ENCODE measurements around the gene RASGRF1.
"Not testable (repeated sequence)": the region's sequence is repeated elsewhere in the genome, so short reads cannot be mapped to it uniquely, and the experiment has no call there.

Gene RASGRF1, protein sequence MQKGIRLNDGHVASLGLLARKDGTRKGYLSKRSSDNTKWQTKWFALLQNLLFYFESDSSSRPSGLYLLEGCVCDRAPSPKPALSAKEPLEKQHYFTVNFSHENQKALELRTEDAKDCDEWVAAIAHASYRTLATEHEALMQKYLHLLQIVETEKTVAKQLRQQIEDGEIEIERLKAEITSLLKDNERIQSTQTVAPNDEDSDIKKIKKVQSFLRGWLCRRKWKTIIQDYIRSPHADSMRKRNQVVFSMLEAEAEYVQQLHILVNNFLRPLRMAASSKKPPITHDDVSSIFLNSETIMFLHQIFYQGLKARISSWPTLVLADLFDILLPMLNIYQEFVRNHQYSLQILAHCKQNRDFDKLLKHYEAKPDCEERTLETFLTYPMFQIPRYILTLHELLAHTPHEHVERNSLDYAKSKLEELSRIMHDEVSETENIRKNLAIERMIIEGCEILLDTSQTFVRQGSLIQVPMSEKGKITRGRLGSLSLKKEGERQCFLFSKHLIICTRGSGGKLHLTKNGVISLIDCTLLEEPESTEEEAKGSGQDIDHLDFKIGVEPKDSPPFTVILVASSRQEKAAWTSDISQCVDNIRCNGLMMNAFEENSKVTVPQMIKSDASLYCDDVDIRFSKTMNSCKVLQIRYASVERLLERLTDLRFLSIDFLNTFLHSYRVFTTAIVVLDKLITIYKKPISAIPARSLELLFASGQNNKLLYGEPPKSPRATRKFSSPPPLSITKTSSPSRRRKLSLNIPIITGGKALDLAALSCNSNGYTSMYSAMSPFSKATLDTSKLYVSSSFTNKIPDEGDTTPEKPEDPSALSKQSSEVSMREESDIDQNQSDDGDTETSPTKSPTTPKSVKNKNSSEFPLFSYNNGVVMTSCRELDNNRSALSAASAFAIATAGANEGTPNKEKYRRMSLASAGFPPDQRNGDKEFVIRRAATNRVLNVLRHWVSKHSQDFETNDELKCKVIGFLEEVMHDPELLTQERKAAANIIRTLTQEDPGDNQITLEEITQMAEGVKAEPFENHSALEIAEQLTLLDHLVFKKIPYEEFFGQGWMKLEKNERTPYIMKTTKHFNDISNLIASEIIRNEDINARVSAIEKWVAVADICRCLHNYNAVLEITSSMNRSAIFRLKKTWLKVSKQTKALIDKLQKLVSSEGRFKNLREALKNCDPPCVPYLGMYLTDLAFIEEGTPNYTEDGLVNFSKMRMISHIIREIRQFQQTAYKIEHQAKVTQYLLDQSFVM (N-terminal part only)

DNA sequence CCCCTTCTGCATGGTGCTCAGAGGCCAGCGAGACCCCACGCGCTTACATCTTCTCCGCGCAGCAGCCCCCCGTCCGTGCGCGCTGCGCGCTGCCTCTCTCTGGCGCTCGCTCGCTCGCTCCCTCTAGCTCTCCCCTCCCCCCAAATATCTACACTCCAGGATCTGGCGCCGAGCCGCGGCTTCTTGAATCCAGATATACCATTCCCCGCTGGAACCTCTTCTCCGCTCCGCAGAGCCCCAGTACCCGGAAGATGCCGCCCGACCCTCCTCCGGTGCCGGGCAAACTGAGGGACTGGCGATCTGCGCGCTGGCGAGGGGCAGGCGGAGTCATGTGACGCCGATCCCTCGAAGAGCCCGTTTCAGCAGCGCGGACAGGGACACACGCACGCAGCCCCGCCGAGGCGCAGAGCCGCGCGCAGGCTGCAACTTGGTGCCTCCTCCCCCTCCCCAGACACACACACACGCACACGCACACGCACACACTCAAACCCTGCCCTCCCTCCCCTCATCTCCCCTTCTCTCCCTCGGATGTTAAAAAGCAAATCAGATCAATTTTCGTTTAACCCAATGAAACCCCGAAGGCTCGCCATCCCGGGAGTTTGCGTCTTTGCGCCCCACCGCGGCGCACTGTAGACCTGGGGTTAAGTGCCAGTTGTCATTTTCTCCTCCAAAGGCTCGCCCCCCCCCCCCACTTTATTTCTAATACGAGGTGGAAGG, at the start of gene RASGRF1:
Gene RASGRF1 (minus strand): TSS at position 294 of the 717 bp plus-strand sequence. CDS start 282 bp downstream, at position 12.
- no peak for DNase-seq (ENCODE audit: low read depth)

DNA sequence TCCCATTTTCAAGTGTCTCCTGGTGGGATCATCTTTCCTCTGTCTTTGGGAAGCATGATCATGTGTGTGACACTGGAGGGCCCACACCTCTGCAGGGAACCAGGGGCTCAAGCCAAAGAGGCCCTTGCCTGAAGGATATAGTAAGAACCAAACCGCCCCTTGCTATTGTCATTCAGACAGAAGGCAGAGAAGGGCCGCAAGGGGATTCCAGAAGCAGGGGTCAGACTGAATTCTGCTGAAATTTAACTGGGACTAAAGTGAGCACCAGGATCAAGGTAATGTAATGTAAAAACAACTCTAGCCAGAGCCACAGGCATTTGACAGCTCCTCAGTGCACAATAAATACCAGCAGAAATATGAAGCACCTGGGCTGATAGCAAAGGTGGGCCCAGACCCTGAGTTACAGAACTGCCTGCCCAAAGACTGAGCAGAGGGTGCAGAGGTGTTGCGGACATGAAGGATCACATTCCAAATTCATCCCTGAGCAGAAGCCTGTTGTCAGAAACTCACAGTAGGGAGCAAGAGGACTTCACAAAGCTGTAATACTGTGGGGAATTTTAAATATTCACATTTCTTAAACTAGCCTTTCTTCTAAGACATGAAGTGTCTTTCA, 46.0 kb upstream of the RASGRF1 start:
- DNase-seq (ENCODE audit: low read depth) = no peak

DNA sequence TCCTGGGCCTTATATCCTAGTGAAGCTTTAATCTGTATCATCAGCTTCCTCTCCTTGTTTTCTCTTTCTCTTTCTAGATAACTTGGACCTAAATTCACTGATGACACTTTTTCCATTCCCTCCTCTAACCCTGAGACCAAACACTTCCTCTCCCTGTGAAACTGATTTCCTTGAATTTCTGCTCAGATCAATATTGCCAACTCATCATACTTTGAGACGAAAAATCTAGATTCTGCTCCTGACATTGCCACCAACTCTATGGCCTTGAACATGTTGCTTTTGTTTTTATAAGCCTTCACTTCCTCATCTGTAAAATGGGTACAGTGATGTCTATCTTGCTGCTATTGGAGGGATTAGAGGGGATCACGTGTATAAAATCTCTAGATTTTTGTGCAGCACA, 42.7 kb upstream of the RASGRF1 start:
- DNase-seq (ENCODE audit: low read depth) = no peak

DNA sequence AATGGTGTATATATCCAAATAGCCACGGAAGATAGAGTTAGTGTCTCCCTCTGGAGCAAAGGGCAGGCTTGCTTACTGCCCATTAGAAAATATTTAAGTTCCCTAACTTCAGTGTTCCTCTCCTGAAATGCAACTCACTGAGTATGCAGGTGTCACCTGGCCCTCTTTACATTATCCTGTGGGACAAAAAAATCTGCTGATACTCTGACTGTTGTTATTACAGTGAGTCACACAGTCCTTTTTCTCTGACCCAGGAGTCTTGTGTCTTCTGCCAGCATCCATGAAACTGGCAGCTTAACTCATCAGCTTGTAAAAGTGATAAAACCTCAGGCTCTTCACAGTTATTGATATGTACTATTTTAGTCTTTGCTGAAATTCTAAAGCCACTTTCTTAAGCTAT, 42.2 kb upstream of the RASGRF1 start:
- no peak for DNase-seq (ENCODE audit: low read depth)

DNA sequence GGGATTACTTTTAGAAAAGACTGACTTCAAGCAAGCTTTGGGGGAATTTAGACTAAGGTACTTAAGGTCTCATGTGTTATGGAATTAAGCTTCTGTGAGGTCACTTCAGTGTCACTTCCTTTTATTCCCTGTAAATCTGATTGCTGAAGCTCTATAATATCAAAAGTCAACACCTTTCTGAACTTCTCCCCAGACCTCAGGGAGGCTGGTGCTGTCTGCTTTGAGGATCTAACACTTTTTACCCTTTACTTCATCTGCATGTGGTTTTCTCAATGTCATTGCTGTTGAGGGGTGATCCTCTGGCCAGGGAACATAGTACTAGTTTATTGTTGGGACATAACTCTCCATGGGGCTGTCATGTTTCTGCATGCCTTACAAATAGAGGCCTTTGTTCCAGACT, 41.8 kb upstream of the RASGRF1 start:
- no peak for DNase-seq (ENCODE audit: low read depth)

DNA sequence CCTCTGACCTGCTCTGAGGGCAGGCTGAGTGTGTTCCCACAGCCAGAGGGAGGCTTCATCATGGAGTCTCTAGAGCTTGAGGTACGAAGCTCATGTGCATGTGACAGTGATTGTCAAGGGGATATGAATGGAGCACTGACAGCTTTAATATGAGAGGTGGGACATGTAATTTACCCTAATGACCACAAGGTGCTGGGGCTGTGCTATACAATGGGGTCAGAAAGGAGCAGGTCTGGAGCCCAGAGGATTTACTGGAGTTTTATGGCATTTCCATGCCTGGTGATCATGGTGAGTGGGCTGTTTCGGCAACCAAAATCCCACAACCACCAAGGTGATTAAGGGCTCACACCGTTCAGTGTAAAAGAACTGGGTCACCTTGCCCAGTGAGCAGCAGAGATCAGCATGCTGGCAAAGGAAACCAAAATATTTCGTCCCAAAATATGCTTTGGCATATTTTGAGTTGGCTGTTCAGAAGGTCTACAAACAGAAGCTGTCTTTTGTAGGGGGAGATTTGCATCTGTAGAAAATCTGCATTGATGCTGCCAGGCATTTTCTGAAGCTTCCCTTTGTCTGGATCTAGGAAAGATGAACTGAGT, 40.1 kb upstream of the RASGRF1 start:
- DNase-seq (ENCODE audit: low read depth) = no peak

DNA sequence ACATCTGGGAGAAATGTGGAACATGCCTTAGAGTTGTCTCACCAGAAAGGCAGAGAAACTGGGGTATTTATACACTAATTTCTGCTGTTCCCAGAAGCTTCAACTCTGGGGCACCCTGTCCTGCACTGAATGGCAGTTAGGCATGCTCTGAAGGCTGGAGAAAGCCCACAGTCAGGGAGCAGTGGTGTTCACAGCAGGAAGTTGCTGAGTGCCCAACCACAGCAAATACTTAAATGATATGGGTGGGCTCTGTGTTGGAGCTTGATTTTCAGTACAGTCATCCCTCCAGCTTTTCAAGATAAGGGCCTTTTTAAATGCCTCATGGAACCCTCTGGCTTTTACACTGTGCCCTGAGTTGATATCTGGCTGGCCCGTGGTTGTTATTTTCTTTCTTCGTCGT, 38.7 kb upstream of the RASGRF1 start:
- no peak for DNase-seq (ENCODE audit: low read depth)

DNA sequence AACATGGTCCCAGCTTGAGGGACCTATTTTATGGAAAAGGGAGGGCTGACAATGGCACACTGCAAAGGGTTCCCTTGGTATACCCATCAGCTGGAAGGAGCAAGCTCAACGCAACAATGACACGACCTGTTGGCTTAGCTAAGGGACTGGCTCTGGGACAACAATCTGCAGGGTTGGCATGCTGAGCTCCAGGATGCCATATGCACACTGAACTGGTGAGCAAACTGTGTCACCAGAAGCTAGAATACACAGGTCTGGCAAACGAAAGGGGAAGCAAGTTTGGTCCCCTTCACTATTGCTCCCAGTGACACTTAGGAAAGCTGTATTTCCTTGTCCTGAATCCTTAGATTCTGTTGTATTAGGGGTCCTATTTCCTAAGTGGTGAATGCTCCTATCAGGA, 38.0 kb upstream of the RASGRF1 start:
- no peak for DNase-seq (ENCODE audit: low read depth)

DNA sequence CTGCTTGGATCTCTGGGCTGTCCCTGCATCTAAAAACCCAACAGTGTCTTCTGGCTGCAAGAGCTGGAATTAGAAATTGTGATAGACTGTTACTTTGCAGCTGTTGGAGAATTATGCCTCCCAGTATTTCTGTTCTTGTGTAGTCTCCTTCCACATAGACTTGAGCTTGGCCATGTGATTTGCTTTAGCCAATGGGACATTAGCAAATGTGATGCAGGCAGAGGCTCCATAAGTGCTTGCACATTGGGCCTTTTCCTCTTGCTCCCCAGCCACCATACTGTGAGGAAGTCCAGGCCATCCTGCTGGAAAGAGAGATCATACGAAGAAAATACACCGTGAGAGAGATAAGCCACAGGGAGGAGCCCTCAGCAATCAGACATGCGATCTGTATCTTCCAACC, 33.8 kb upstream of the RASGRF1 start:
- DNase-seq (ENCODE audit: low read depth) = no peak

DNA sequence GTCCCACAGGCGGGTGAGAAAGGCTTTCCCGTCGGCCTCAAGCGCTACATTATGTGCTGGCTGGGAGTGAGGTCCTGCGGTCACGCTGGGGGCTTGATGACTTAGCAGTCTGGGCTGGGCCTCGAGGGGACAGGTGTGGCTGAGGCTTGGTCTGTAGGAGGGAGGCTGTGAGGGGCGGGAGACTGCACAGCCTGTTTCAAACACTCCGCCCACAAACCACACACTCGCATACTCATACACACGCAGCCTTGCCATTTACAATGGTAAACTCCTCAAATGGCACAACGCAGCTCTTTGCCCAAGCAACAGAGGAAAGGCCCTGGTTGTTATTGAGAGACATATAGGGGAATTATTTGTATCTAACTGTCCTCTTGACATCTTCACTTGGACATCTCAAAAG, 32.4 kb upstream of the RASGRF1 start:
- DNase-seq (ENCODE audit: low read depth) = no peak

DNA sequence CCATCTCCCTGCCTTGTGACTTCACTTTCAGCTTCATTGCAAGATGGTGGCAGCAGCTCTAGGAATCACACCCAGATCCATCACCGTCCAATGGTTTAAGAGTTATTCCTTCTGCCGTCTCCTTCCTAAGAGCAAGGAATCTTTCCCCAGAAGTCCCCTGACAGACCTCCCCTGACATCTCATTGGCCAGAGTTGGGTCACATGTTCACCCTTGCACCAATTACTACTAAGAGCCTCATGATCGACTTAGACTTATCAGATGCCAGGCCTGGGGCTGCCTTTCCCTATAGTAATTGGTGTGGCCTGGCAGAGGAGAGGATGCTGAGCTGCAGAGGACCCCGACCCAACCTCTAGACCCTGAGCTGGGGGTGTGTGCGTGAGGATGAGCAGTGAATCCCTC, 31.8 kb upstream of the RASGRF1 start:
- no peak for DNase-seq (ENCODE audit: low read depth)

DNA sequence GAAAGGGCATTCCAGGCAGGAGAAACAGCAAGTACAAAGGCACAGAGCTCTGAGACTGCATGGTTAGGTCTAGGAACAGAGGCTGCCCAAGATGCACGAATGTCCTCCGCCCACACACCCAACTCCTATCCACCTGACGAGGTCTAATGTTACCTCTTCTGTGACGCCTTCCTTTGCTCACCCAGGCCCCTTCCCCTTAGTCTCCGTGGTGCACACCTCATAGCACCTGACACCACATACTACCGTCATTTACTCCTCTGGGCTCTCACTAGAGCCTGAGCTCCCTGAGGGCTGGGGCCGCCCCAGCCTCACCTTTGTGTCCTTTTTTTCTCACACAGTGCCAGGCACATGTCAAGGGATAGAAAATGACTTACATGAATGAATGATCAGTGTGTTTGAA, 31.0 kb upstream of the RASGRF1 start:
- no peak for DNase-seq (ENCODE audit: low read depth)

DNA sequence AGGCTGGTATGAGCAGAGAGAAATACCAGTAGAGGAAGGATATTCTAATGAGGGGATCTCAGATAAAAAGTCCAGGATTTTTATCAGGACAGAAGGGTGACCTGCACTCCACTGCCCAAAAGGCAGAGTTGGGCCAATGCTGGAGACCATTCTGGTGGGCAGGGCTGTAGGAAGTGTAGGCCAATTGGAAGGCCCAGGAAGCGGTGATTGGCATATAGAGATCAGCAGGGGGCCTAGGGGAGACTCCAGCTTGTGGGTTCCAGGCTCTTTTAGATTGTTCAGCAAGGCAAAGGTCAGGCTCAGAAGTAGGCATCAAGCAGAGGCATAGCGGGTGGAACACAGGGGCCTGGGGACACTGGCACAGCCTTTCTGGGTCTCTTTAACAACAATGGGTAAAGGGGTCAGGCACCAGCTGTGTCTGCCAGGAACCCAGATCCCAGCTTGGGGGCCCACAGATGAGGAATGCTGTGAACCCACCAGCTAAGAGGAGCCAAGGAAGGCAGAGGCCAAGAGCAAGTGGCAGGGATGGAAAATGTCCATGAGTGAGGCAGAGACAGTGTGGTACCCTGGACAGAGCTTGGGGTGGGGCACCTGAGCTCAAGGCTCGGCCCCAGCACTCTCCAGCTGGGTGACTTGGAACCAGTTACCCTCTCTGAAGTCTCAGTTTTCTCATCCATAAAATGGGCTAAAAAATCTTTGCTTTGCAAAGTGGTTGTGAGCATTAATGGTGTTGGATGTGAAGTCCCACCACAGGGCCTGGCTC, 27.0 kb upstream of the RASGRF1 start:
- DNase-seq (ENCODE audit: low read depth) = no peak

DNA sequence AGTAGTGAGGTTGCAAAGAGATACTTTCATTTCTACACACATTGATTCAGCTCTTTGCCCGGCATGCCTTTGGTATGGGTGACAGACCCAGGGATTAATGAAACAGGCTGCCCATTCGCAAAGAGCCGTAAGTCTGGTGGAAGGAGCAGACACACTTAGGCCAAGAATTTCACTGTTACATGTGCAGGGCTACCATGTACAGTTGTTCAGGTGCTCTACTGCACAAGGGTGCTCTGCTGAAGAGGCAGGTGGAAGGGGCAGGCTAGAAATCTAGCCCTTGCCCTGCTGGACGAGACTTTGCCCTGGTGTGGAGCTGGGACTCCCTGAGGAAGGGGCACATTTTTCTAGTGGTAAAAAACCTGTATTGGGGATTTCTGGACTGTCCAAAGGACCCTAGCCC, 26.2 kb upstream of the RASGRF1 start:
- DNase-seq (ENCODE audit: low read depth) = no peak

DNA sequence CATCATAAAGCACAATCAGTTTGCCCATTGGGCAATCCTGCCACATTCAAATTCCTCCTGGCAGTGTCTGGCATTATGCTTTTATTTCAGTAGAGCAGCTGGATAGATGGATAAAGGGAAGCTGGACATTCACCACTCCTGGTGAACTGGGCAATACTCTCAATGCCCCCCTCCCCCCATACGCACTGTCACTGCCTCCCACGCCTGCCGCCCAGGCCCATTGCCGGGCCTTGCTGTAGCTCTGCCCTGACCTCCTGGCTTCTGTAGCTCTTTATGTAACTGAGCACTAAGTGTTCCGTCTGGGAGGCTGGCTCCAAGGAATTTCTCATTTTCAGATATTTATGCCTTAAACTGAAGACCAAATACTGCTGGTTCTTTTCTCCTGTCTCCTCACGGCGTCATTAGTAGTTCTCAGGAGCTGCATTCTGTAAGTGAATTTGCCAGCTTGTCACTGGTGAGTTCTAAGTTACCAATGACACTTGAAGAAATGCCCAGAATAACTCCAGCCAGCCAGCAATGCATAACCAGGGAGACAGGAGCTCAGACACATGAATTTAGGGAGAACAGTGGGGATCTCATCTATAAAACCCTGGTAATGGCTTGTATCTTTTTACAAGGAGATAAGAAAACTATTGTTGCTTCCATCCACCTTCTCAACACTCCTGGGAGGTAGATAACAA, 25.5 kb upstream of the RASGRF1 start:
- no peak for DNase-seq (ENCODE audit: low read depth)

DNA sequence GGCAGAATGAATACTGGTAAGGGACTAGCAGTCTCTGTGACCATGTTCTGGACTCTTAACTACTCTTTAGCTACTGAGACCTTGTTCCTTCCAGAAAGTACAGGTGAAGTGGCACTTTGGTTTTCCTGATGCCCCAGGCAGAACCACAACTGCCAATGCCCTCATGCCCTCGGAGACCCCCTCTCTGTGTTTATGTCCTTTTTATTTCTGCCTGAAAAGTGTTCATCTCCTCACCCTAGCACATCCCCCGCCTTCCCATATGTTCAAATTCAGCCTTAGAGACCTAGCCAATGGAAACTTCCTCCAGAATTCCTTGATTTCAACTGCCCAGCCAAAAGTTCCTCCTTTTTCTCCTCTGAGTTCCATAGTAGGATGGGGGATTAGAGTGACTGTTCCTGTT, 23.3 kb upstream of the RASGRF1 start:
- no peak for DNase-seq (ENCODE audit: low read depth)

DNA sequence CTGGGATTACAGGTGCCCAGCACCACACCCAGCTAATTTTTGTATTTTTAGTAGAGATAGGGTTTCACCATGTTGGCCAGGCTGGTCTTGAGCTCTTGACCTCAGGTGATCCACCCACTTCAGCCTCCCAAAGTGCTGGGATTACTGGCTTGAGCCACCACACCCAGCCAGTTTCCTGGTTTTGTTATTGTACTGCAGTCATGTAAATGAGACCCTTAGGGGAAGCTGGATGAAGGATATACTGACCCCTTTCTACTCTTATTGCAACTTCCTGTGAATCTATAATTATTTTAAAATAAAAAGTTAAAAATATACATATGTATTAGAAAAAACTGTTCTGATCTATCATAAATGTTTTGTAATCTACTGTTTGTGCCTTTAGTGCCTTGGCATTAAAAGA, 20.8 kb upstream of the RASGRF1 start:
- DNase-seq (ENCODE audit: low read depth) = not testable (repeated sequence)

DNA sequence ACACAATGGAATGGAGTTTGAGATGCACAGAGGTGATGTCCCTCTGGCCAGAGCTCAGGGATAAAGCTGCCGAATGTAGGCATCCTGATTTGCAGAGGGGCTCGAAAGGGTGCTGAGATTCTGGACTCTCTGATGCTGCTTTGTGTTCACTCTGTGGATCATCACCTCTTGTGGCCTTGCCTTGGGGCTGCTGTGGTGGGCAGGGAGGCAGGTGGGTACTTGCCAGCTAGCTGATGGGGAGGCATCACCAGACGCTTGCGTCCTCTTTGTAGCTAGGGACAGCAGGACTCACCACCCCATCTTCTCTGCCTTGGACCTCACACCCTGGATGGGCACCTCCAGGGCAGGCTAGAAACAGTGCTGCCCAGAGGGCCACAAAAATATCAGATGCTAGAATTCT, 14.6 kb upstream of the RASGRF1 start:
- no peak for DNase-seq (ENCODE audit: low read depth)

DNA sequence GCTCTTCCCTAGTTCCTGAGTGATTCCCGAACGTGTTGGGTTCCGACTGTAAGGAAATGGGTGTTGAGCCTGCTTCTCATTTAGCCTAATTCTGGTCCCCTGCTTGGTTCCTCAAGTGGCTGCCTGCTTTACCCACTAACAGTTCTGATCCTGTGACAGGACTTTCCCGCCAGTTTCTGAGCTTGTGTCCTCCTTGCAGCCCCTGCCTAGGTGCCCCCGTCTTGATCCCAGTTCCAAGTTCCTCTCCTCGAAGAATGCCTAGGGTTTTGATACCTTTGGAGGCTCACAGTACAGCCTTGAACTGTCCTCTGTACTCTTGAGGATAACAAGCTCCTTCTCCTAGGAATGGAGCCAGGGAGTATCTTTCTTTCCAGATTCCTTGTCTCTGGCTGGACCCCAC, 12.0 kb upstream of the RASGRF1 start:
- DNase-seq (ENCODE audit: low read depth) = no peak
